ENCODE results near the gene CA7. TPM values are rescaled to one million over a fixed set of nuclear protein-coding genes. Genes with fewer than 3 reads are reported as not detected.

CA7 gene
- total RNA-seq, 1 donor from 2014 or later, result not detected

GRCh38 chr16:66846266-66846665 is 2.1 kb downstream of the CA7 start:
- Mint-ChIP-seq H3K27ac (no peak overlapping the region), H3K27me3 (ENCODE audit: low read depth) (peaks cover 69% of the 10 kb centered on the region), H3K4me1 (peaks cover 2% of the 10 kb centered on the region), H3K9me3 (no peaks in the 10 kb centered on the region), H3K4me3 (no peak overlapping the region), H3K36me3 (no peaks in the 10 kb centered on the region)
- TF ChIP-seq, protein P1, sequence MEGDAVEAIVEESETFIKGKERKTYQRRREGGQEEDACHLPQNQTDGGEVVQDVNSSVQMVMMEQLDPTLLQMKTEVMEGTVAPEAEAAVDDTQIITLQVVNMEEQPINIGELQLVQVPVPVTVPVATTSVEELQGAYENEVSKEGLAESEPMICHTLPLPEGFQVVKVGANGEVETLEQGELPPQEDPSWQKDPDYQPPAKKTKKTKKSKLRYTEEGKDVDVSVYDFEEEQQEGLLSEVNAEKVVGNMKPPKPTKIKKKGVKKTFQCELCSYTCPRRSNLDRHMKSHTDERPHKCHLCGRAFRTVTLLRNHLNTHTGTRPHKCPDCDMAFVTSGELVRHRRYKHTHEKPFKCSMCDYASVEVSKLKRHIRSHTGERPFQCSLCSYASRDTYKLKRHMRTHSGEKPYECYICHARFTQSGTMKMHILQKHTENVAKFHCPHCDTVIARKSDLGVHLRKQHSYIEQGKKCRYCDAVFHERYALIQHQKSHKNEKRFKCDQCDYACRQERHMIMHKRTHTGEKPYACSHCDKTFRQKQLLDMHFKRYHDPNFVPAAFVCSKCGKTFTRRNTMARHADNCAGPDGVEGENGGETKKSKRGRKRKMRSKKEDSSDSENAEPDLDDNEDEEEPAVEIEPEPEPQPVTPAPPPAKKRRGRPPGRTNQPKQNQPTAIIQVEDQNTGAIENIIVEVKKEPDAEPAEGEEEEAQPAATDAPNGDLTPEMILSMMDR (IDR thresholded peaks at IDR 0.05; ENCODE audit: unreplicated experiment), result no peak
- no peak for DNase-seq (ENCODE audit: low spot score in 2 of 2, unreplicated experiment in 2 of 2)

DNA sequence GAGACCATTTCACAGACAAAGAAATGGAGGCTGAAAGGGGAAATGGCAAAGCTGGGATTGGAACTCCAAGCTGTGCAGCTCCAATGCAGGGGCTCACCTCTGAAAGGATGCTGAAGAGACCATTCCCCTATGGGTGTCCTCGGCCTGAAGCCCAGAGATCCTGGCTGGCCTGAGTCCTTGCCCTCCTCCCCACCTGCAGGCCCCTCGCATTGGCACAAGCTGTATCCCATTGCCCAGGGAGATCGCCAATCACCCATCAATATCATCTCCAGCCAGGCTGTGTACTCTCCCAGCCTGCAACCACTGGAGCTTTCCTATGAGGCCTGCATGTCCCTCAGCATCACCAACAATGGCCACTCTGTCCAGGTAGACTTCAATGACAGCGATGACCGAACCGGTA is 2.6 kb downstream of the CA7 start:
- no peak for DNase-seq (ENCODE audit: low spot score in 2 of 2, unreplicated experiment in 2 of 2)
- H3K36me3 Mint-ChIP-seq, result no peaks in the 10 kb centered on the region
- H3K27ac Mint-ChIP-seq, result no peak overlapping the region
- no peak overlapping the region for H3K4me3 Mint-ChIP-seq
- H3K4me1 Mint-ChIP-seq, result peaks cover 2% of the 10 kb centered on the region
- TF ChIP-seq, protein P1 (IDR thresholded peaks at IDR 0.05; ENCODE audit: unreplicated experiment), result no peak
- H3K27me3 Mint-ChIP-seq (ENCODE audit: low read depth), result peaks cover 63% of the 10 kb centered on the region
- no peaks in the 10 kb centered on the region for H3K9me3 Mint-ChIP-seq

DNA sequence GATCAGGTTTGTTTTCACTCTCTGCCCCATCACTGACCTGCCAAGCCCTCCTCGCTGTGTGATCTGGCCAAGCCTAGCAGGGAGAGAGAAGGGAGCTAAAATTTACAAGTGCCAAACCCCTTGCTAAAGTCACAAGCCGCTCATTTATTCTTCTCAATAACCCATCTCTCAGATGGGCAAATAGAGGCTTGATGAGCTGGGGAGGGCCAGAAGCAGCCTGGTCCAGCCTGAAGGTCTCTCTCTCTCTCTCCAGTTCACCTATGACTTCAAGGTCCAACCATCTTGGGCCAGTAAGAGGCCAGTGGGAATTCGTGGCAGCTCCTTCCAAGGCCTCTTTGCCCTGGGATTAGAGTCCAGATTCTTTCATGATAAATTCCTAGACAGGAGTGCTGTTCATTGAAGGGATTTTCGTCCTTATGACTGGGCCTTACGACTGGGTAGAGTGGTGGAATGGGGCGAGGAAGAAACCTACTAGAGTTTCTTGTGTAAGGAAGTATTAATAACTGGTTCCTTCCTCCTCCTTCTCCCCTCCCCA is 3.4 kb downstream of the CA7 start:
- TF ChIP-seq, protein P1 (IDR thresholded peaks at IDR 0.05; ENCODE audit: unreplicated experiment), result no peak
- no peak for DNase-seq (ENCODE audit: low spot score in 2 of 2, unreplicated experiment in 2 of 2)
- H3K4me1 Mint-ChIP-seq, result peaks cover 2% of the 10 kb centered on the region
- no peaks in the 10 kb centered on the region for H3K36me3 Mint-ChIP-seq
- H3K27me3 Mint-ChIP-seq (ENCODE audit: low read depth), result peaks cover 57% of the 10 kb centered on the region
- H3K9me3 Mint-ChIP-seq, result no peaks in the 10 kb centered on the region
- H3K4me3 Mint-ChIP-seq, result no peak overlapping the region
- no peak overlapping the region for H3K27ac Mint-ChIP-seq

DNA sequence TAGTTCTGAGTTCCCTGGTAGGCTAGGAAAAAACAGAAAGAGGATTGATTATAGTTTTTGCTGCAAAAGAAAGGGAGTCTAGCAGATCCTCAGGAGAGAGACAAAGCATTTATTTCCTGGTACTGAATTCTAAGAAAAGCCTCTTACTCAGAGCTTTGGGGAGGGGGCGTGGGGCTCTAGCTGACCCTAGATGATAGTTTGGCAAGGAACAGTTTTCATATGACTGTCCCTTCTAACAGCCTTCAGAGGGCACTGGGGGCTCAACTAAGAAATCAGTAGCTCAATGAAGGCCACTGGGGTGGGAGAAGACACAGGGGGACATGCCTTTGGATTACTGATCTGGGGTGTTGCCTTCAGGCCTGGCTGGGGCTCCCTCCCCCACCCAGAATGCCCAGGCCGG is 4.0 kb downstream of the CA7 start:
- TF ChIP-seq, protein P1 (IDR thresholded peaks at IDR 0.05; ENCODE audit: unreplicated experiment), result no peak
- no peak for DNase-seq (ENCODE audit: low spot score in 2 of 2, unreplicated experiment in 2 of 2)
- H3K4me1 Mint-ChIP-seq, result peaks cover 2% of the 10 kb centered on the region
- no peaks in the 10 kb centered on the region for H3K9me3 Mint-ChIP-seq
- no peaks in the 10 kb centered on the region for H3K36me3 Mint-ChIP-seq
- H3K27ac Mint-ChIP-seq, result no peak overlapping the region
- peaks cover 51% of the 10 kb centered on the region for H3K27me3 Mint-ChIP-seq (ENCODE audit: low read depth)
- H3K4me3 Mint-ChIP-seq, result no peak overlapping the region

DNA sequence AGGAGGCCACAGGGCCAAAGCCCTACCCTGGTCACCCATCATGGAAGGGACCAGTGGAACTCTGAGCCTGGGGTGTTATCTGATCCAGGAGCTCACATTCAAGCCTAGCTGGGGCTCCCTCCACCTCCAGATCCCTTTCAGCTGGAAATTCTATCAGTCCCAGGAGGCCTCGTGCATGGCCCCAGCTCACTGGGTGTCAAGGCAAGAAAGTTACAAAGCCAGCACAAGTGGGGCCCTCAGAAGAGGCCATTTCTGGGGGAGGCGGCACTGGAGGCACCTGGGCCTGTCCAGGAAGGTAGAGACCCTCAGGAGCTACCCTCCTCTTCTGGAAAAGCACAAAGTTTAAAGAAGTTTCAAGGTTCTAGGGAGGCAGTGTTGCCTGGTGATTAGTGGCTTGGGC is 4.8 kb downstream of the CA7 start:
- DNase-seq (ENCODE audit: low spot score in 2 of 2, unreplicated experiment in 2 of 2), result no peak

More for the DNA sequence above, 4.8 kb downstream of the CA7 start:
- Mint-ChIP-seq H3K9me3 (no peaks in the 10 kb centered on the region), H3K27me3 (ENCODE audit: low read depth) (peaks cover 43% of the 10 kb centered on the region), H3K4me1 (peaks cover under 1% of the 10 kb centered on the region), H3K4me3 (no peak overlapping the region), H3K36me3 (no peaks in the 10 kb centered on the region), H3K27ac (no peak overlapping the region)
- TF ChIP-seq, protein P1 (IDR thresholded peaks at IDR 0.05; ENCODE audit: unreplicated experiment), result no peak
